Brain microvascular endothelial cell (primary cell): Measurements from ENCODE around the gene CAMTA1.

Source experiments
- DNase-seq: peaks from one replicate; pipeline ENCODE4 v3.0.0-alpha.2; 2020
- H3K27ac ChIP-seq: fragments of 250-450 bp; sonication (Bioruptor Pico); 2 replicates; pipeline ENCODE4 v1.5.1; 2020; ENCODE audit warnings: mild to moderate bottlenecking, moderate library complexity
- H3K27me3 ChIP-seq: fragments of 250-450 bp; sonication (Bioruptor Pico); replicated peaks from 2 replicates; pipeline ENCODE4 v1.5.1; 2020; ENCODE audit warnings: mild to moderate bottlenecking
- H3K36me3 ChIP-seq: fragments of 250-450 bp; sonication (Bioruptor Pico); replicated peaks from 2 replicates; pipeline ENCODE4 v1.5.1; 2020; ENCODE audit warnings: mild to moderate bottlenecking
- H3K4me3 ChIP-seq: 2 replicates; pipeline ENCODE4 v1.5.1; 2011; ENCODE audit warnings: low read depth, mild to moderate bottlenecking, control low read depth, low read length, moderate library complexity
- CTCF ChIP-seq: IDR thresholded peaks from 2 replicates; pipeline ENCODE4 v1.5.1; 2011; ENCODE audit warnings: low read depth, mild to moderate bottlenecking, moderate library complexity, low read length, control low read depth, inconsistent platforms; ENCODE audit errors: missing control alignments
- in situ Hi-C: cut with HindIII; loops from 2 replicates; pipeline ENCODE4 v1.10.0; 2017; ENCODE audit warnings: low sequenced_read_pairs, low pct_ligation_motif_present

CAMTA1 gene

GRCh38 chr1:7702365-7702764 is 917.1 kb downstream of the CAMTA1 start:
- Histone ChIP-seq H3K27me3 (peaks cover 24% of the 10 kb centered on the region), H3K27ac (no peak overlapping the region), H3K4me3 (no peak overlapping the region), H3K36me3 (no peaks in the 10 kb centered on the region)
- in situ Hi-C loops = no loop called here
- TF ChIP-seq CTCF = no peak
- DNase-seq = no peak

- in situ Hi-C loops = no loop called here
- Histone ChIP-seq H3K36me3 (no peaks in the 10 kb centered on the region), H3K27me3 (peaks cover 24% of the 10 kb centered on the region), H3K4me3 (peak overlapping the region; percentile 15), H3K27ac (no peak overlapping the region)
- TF ChIP-seq CTCF = no peak
- no peak for DNase-seq
Measured at GRCh38 chr1:7703321-7704213, 918.3 kb downstream of the CAMTA1 start.

GRCh38 chr1:7704214-7705047 is 919.2 kb downstream of the CAMTA1 start:
- peak overlapping the region; percentile 48 for H3K4me3 ChIP-seq
- no peaks in the 10 kb centered on the region for H3K36me3 ChIP-seq
- TF ChIP-seq CTCF = no peak

GRCh38 chr1:7705048-7705907 is 920.0 kb downstream of the CAMTA1 start:
- no peak for TF ChIP-seq CTCF
- DNase-seq = no peak
- Histone ChIP-seq H3K27me3 (peaks cover 24% of the 10 kb centered on the region), H3K27ac (no peak overlapping the region), H3K4me3 (peak overlapping the region; percentile 48), H3K36me3 (no peaks in the 10 kb centered on the region)
- in situ Hi-C loops = no loop called here

More at GRCh38 chr1:7704214-7705047, 919.2 kb downstream of the CAMTA1 start:
- in situ Hi-C loops = no loop called here
- DNase-seq = peak; percentile 78
- Histone ChIP-seq H3K27ac (no peak overlapping the region), H3K27me3 (peaks cover 24% of the 10 kb centered on the region)

- Histone ChIP-seq H3K36me3 (no peaks in the 10 kb centered on the region), H3K27me3 (peaks cover 24% of the 10 kb centered on the region), H3K27ac (no peak overlapping the region), H3K4me3 (peak overlapping the region; percentile 26)
- in situ Hi-C loops = no loop called here
- DNase-seq = no peak
- TF ChIP-seq CTCF = no peak
Measured at GRCh38 chr1:7705908-7706216, 920.6 kb downstream of the CAMTA1 start.
